AG09319 (cell line): ENCODE results near the gene CASP4.

Experiments used
- DNase-seq: peaks from one replicate; pipeline ENCODE4 v3.0.0-alpha.2; 2010; ENCODE audit warnings: low read depth; ENCODE audit errors: extremely low read depth
- TF ChIP-seq, protein P1 (sequence below): IDR thresholded peaks from 2 replicates; pipeline ENCODE4 v1.5.1; 2011; ENCODE audit warnings: low read depth, mild to moderate bottlenecking, inconsistent platforms, low read length, moderate library complexity

Gene CASP4

DNA sequence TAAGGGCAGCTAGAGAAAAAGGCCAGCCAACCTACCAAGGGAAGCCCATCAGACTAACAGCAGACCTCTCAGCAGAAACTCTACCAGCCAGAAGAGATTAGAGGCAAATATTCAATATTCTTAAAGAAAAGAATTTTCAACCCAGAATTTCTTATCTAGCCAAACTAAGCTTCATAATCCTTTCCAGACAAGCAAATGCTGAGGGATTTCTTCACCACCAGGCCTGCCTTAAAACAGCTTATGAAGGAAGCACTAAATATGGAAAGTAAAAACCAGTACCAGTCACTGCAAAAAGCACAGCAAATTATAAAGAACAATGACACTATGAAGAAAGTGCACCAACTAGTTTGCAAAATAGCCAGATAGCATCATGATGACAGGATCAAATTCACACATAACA lies 39.6 kb downstream of the CASP4 start:
- TF ChIP-seq, protein P1, sequence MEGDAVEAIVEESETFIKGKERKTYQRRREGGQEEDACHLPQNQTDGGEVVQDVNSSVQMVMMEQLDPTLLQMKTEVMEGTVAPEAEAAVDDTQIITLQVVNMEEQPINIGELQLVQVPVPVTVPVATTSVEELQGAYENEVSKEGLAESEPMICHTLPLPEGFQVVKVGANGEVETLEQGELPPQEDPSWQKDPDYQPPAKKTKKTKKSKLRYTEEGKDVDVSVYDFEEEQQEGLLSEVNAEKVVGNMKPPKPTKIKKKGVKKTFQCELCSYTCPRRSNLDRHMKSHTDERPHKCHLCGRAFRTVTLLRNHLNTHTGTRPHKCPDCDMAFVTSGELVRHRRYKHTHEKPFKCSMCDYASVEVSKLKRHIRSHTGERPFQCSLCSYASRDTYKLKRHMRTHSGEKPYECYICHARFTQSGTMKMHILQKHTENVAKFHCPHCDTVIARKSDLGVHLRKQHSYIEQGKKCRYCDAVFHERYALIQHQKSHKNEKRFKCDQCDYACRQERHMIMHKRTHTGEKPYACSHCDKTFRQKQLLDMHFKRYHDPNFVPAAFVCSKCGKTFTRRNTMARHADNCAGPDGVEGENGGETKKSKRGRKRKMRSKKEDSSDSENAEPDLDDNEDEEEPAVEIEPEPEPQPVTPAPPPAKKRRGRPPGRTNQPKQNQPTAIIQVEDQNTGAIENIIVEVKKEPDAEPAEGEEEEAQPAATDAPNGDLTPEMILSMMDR: no peak
- DNase-seq: no peak

GRCh38 chr11:104926771-104927611 lies 41.4 kb downstream of the CASP4 start:
- DNase-seq: no peak
- TF ChIP-seq, protein P1: no peak

- TF ChIP-seq, protein P1: no peak
These were observed 42.5 kb downstream of the CASP4 start for GRCh38 chr11:104925850-104926249.

GRCh38 chr11:104918113-104918824 lies 50.1 kb downstream of the CASP4 start:
- DNase-seq: peak; percentile 67
- TF ChIP-seq, protein P1: no peak

More at GRCh38 chr11:104925850-104926249, 42.5 kb downstream of the CASP4 start:
- no peak for DNase-seq

- TF ChIP-seq, protein P1: no peak
- DNase-seq: no peak
These were observed 50.9 kb downstream of the CASP4 start for GRCh38 chr11:104917271-104918112.

DNA sequence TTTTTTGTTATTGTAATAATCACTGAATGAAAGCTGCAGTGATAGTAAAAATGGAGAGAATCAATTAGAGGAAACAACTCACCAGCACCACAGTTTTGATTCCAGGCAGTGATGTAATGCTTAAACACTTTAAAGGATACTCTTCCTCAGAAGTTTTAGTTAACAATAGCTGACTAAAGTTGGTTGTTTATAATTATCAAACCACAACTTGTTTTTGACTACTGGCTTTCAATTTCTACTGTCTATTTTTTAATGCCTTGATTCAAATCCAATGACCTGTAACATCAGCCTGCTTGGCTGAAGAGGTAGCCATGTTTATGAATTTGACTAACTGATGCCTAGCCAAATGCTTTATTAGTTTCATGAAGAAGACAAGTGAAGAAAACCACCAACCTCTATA lies 51.9 kb downstream of the CASP4 start:
- no peak for DNase-seq

More for the DNA sequence above, 51.9 kb downstream of the CASP4 start:
- TF ChIP-seq, protein P1: no peak
